LNCaP clone FGC (cell line): ENCODE data around the gene BCL2.

ENCODE experiments used
- DNase-seq: peaks from one replicate; pipeline ENCODE4 v3.0.0-alpha.2; 2011; ENCODE audit warnings: low read depth
- H3K4me3 ChIP-seq: 2 replicates; pipeline ENCODE4 v1.5.1; 2011; ENCODE audit warnings: mild to moderate bottlenecking, low read depth, low read length, control low read depth
- TF ChIP-seq, protein P1 (sequence below): IDR thresholded peaks from 2 replicates; pipeline ENCODE4 v1.5.1; 2012; ENCODE audit warnings: mild to moderate bottlenecking; ENCODE audit not compliant: control insufficient read depth, insufficient read depth; ENCODE audit errors: extremely low read depth

Gene BCL2

DNA sequence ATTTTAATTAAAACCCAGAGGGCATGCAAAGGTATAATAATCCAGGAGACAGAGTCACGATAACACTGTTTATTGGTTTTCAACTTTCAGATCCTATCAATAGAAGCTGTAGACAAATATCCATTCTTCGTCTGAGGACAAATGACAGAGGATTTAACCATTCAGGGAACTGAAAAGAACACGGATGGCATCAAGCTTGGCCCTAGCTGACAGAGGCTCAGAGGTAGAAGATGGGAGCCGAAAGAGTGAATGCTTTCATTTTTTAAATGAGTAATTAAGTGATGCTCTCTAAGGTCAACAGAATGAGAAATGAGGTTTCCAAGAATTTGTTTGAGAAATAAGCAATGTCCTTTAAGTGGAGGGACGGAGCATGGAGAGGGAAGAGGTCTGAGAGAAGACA lies 62.1 kb downstream of the BCL2 start:
- DNase-seq = no peak
- TF ChIP-seq, protein P1, sequence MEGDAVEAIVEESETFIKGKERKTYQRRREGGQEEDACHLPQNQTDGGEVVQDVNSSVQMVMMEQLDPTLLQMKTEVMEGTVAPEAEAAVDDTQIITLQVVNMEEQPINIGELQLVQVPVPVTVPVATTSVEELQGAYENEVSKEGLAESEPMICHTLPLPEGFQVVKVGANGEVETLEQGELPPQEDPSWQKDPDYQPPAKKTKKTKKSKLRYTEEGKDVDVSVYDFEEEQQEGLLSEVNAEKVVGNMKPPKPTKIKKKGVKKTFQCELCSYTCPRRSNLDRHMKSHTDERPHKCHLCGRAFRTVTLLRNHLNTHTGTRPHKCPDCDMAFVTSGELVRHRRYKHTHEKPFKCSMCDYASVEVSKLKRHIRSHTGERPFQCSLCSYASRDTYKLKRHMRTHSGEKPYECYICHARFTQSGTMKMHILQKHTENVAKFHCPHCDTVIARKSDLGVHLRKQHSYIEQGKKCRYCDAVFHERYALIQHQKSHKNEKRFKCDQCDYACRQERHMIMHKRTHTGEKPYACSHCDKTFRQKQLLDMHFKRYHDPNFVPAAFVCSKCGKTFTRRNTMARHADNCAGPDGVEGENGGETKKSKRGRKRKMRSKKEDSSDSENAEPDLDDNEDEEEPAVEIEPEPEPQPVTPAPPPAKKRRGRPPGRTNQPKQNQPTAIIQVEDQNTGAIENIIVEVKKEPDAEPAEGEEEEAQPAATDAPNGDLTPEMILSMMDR = no peak
- H3K4me3 ChIP-seq = no peak overlapping the region

DNA sequence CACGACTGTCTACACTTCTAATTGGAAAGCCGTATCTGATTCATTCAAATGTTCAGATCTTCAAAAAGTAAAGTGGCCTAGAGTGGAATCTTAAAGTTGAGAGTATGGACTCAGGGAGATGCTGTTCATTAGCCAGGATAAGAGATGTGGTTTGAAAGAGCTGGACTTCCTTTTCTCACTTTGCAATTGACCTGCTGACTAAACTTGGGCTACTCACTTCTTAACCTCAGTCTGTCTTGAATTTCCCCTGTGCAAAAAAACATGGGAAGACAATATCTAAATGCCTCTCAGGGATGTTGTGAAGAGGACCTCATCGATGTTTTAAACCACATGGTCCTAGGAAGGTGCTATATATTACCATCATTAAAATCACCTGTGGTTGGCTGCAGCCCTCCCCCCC lies 64.1 kb downstream of the BCL2 start:
- H3K4me3 ChIP-seq = no peak overlapping the region
- DNase-seq = no peak
- TF ChIP-seq, protein P1 = no peak

DNA sequence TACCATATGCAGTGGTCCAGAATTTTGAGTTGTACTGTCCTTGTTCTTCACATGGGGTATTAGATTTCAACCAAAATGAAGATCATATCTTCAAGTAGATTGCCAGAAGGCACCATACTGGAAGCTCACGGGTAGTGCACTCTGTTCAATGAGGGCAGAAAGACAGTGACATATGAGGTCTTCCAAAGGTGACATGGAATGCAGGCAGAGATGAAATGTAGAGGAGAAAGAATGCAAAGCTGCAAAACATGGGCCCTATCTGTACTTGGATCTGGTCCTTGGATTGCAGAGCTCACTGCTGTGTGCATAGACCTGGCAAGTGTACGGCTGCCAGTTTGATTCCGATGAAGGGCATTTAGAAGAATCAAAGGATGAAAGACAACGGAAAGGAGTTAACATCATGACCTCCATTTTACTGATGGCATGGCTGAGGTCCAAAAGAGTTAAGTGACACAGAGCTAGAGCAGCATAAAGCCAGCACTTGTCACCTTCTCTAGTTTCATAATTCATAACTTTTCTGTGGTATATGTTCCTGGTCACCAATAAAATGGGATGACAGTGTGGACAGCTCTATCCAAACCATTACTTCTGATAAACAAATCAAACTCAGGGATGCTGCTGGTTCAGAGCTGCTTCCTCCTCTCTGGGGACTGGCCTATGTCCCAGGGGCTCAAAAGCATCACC lies 64.7 kb downstream of the BCL2 start:
- no peak overlapping the region for H3K4me3 ChIP-seq
- no peak for DNase-seq
- TF ChIP-seq, protein P1 = no peak

DNA sequence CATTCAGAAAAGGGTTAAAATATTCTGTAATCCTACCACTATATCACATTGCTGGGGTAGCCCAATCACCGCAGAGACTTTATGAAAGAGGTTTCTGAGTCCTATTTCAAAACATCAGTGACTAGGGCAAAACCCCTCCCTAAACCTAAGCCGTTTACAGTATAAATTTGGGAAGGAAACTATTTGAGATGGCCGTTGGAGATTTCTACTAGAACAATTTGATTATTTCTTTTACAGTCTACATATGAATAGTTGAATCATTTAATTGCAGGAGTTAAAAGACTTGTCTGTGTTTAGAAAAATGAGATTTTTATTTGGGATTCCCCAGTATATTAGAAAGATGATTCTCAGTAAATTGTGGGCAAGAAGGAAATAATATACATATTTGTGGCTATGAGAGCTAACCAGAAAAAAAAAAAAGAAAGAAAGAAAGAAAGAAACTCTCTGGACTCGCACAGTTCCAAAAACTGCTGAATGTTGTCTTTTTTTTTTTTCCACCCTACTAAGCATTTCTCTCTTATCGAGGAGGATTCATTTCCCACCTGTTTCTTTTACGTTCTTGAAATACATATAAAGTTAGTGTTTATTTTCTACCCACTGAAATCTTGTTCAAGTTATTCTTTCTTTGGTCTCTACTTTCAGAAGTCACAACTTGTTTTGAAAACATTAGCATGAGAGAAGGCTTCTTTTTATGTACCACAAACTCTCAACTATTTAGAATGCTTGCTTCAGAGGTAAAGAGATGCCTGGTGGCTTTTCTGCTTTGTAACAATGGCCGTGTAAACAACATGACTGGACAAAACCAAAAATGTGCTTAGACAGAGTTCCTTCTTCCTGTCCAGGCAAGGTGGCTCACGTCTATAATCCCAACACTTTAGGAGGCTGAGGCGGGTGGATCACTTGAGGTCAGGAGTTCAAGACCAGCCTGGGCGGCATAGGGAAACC lies 65.9 kb downstream of the BCL2 start:
- TF ChIP-seq, protein P1 = no peak
- H3K4me3 ChIP-seq = no peak overlapping the region
- no peak for DNase-seq

DNA sequence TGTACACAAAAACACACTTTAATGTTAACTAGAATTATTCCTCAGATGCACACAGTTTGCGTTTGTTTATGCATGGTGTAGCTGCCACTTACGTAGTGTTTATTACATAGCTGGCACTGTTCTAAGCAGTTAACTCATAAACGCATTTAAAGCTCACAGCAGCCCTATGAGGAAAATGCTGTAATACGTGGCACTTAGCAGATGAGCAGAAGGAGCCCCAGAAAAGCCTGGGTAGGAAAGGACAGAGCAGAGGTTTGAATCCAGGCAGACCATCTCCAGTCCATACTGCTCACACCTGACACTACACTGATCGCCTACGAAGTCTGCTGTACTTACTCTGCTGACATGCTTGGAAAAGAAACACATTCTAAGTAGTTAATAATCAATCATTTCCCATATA lies 66.6 kb downstream of the BCL2 start:
- H3K4me3 ChIP-seq = no peak overlapping the region
- TF ChIP-seq, protein P1 = no peak
- DNase-seq = no peak

DNA sequence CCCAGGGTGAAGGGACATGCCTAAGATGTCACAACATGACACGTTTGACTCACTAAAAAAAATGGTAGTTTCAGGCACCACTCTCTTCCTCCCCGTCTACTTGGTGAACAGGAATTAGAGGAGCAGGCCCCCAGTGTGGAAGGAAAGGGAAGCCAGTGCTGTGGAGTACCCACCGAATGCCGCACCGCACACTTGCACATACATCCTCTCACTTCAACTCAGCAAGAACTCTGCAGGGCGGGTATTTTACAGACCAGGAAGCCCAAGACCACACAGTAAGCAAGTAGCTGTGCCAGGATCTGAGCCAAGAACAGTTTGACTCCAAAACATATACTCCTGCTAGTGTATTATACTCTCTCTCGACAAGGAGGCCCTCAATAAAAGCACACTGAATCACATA lies 69.8 kb downstream of the BCL2 start:
- TF ChIP-seq, protein P1 = no peak
- no peak for DNase-seq
- no peak overlapping the region for H3K4me3 ChIP-seq

DNA sequence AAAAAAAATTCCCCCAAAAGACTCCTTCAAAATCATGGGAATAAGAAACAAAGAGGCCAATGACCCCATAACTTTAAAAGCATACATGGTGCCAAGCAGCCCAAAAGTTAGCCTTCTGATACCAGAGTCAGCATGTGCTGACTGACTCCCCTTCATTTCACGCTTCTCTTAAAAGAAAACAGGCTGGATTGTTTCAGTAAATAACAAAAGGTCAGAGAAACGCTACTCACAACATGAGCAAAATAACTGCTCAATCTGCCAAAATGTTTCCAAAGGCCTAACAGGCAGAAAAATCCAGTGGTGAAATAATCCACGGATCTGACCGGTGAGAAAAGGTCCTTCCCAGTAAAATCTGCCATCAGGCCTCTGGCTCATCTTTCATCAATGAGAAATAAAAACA lies 71.6 kb downstream of the BCL2 start:
- H3K4me3 ChIP-seq = no peak overlapping the region
- TF ChIP-seq, protein P1 = no peak
- DNase-seq = no peak
